Stimulated activated CD8-positive, alpha-beta memory T cell treated with anti-CD3 and anti-CD28 coated beads, Interleukin-12 subunit alpha, Interleukin-12 subunit beta, amount 100 ng/mL, for 1 hour (primary cell): Measurements from ENCODE around the gene UNK.

ENCODE experiments used
- DNase-seq: peaks from one replicate; pipeline ENCODE4 v3.0.0-alpha.2; 2020; ENCODE audit warnings: low read depth

The UNK gene

DNA sequence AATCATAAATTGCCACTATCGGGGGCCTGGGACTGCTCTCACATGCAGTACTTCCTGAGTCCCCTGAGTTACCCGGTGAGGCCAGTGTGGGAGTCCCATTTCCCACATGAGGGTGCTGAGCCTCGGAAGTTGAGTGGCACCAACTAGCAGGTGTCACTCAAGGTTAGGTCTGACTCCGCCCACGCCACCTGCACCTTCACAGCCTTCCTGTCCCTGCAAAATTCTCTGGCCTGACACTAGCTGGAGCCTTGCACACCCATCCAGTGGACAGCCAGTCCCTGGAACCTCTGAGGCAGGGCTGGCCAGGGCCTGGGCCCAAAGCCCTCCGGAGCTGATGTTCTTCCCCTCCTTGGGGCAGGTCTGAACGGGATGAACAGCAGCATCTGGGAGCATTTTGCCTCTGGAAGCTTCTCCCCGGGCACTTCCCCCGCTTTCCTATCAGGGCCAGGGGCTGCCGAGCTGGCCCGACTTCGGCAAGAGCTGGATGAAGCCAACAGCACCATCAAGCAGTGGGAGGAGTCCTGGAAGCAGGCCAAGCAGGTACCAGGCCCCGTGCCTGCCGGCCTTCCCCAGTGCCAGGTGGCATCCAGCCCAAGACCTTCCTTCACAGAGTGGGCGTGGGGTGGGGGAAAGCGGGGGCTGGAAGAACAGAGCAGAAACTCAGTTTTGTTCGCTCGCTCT lies 37.7 kb downstream of the UNK start:
- DNase-seq: no peak

DNA sequence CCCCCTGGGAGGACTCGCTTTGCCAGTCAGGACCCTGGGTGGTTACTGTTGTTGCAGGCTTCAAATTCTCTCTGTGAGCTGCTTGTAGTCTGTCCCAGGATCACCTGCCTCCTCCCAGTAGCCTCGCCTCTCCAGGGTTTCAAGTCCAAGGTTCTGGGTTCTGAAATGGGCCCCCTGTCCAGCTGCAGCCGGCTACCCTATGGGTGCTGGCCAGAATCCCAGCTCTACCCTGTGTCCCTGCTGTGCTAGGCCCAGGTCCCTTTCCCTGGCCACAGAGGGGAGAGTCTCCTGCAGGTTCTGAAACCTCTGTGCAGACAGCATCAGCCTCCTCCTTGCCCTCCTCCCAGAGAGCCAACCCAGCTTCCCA lies 38.2 kb downstream of the UNK start:
- DNase-seq: no peak

GRCh38 chr17:75823257-75824041 lies 38.8 kb downstream of the UNK start:
- no peak for DNase-seq

- DNase-seq: no peak
Observed at GRCh38 chr17:75824050-75824552, 39.5 kb downstream of the UNK start.

GRCh38 chr17:75824666-75825065 lies 40.1 kb downstream of the UNK start:
- no peak for DNase-seq

DNA sequence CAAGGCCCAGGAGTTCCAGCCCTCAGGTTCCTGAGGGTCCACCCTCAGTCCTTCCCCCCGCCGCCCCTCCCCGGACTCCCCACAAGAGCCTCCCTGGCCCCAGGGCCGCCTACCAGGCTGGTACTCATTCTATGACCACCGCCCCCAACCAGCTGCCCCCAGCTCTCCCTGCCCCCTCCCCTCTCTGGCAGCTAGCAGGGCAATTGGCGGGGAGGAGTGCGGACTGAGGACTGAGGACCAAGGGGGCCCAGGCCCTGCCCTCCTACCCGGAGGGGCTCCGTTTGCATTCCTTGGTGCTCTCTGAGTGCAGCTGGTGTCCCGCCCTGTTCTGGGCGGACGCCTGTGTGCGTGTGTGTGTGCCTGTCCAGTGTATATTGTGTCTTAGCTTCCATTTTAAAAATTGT lies 40.5 kb downstream of the UNK start:
- DNase-seq: no peak

GRCh38 chr17:75825748-75826370 lies 41.3 kb downstream of the UNK start:
- no peak for DNase-seq

- no peak for DNase-seq
Observed at GRCh38 chr17:75826561-75827307, 42.1 kb downstream of the UNK start.

DNA sequence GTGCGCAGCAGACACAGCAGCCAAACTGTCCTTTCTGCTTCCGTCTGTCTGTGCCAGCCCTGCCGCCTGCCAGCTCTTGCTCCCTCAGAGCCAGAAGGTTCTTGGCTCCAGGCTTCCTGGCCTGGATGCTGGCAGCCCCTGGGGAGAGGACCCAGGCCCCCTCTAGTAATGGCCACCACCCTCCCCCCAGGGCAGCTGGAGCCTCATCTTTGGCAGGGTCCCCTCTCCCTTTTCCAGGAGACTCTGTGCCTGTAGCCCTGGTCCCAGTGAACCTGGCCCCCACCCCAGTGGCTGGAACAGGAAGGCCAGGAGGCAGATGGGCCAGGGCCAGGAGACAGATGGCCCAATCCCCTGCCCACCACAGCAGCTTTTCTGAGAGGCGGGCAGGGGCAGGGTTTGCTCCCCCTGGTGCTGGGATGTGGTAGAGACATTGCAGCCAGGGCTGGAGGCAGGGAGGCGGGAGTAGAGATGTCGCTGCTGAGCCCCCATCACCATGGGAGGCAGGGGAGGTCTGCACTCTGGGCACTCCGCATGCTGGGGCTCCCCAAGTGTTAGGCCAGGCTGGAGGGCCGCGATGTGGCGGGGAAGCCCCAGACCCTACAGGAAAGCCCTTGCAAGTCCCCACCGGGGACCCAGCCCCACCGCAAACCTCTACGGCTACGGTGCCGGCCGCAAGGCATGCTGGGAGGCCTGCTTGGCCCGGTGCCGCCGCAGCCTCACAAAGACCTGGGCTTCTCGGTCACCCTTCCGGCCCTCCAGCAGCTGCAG lies 42.9 kb downstream of the UNK start:
- DNase-seq: peak; percentile 44

GRCh38 chr17:75828076-75828400 lies 43.4 kb downstream of the UNK start:
- no peak for DNase-seq

GRCh38 chr17:75828741-75829140 lies 44.1 kb downstream of the UNK start:
- no peak for DNase-seq

DNA sequence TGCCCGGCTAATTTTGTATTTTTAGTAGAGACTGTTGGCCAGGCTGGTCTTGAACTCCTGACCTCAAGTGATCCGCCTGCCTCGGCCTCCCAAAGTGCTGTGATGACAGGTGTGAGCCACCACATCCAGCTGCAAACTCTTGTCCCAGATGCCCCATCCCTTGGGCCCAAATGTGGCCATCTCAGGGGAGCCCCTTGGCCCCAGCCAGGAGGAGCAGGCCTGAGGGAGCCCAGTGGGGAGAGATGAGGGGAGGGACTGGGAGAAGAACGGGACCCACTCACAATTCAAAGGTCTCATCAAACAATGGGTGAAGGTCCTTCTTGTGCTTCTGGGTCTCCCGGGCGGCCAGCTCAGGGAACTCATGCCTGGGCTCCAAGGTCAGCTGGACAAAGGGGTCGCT lies 45.1 kb downstream of the UNK start:
- DNase-seq: no peak

- DNase-seq: no peak
Observed at GRCh38 chr17:75830164-75831031, 45.8 kb downstream of the UNK start.

DNA sequence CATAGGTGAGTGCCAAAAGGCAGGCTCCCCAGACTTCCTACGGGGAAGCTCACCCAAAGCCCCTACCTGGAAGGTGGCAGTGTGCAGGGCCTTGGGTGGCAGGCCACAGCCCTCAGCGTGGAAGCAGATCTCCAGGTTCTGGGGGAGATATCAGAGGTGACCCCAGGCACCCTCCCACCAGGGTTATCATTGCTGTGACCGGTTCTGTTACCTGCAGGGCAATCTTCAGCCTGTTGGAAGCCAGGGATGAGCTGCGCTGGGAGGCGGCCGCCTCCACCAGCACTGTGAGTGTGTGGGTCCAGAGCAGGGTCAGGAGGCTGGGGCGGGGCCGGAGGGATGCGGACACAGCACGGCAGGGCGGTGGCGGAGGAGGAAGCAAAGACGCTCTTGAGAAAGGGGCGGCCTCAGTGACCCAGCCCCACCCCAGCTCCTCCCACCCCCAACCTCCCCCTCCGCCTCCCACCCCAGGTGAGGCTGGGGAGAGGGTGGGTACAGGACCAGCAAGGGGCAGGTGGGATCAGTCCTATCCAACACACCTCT lies 46.5 kb downstream of the UNK start:
- no peak for DNase-seq

DNA sequence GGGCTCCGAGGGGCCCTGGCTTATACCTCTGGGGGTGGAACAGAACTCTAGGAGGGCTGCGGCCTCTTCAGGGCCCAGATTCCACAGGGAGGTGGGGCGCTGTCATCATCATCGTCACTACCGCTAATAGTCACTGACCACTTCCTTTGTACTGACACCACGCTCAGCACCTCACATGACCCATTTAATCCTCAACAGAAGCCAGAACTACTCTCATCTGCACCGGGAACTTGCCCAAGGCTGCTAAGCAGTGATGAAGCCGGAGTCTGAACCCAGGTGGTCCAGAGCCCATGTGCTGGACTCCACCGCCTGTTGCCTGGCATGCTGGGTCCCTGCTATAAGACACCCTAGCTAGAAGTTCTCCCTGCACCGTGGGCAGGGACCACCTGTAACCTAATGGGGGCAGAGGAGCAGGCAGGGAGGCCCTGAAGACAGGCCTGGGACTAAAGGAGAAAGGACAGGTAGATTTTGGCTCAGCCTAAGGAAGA lies 47.6 kb downstream of the UNK start:
- no peak for DNase-seq

DNA sequence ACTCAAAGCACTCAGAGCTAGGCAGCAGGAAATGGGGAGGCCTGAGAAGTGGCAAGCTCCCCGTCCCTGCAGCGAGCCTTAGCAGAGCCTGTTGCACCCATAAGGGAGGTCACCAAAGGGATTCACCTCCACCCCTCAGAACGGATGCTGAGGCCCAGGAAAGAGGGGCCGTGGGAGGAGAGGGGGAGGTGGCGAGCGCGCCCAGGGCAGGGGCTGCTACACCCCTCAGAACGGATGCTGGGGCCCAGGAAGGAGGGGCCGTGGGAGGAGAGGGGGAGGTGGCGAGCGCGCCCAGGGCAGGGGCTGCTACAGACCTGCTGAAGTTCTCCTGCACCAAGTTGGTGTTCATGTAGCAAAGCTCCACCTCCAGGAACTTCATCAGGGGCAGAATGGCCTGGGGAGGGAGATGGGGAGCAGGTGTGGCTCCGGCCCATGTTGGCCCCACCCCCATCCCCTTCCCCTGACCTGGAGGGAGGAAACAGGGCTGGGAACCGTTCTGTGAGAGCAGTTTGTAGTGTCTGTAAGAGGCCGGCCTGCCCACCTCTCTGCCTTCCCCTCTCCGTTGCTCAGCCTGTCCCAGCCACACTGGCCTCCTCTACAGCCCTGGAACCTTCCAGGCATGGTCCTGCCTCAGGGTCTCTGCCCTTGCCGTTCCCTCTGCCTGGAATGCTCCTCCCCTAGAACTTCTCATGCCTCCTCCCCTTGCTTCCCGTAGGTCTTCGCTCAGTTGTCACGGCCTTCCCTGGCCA lies 48.2 kb downstream of the UNK start:
- no peak for DNase-seq

DNA sequence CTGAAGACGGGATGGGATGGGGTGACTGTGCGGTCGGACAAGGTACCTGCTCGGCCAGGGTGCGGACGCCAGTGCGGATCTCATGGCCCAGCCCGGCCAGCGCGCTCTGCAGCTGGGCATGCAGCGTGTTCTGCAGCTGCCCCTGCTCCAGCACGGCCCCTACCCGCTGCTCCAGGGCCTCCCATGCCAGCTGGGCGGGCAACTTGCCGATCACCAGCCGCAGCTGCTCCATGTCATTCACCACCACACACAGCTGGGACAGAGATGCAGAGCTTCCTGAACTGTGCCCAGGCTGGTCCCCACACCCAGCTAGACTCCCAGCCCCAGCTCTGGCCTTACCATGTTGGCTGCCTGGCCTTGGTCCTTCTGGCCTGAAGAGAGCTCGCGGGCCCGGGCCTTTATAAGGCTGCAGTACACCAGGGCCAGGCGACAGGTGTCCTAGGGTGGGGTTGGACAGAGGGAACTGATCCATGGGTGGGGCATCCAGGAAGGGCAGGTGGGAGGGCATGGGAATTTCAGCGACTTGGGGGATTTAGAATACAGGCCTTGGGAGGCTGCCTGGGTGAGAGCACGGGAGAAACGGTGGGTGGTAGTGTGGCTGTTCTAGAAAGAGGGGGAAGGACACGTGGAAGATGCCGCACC lies 49.8 kb downstream of the UNK start:
- no peak for DNase-seq

GRCh38 chr17:75834928-75835653 lies 50.5 kb downstream of the UNK start:
- DNase-seq: no peak

GRCh38 chr17:75835654-75835987 lies 51.0 kb downstream of the UNK start:
- DNase-seq: no peak
